Trophoblast cell (in vitro differentiated cells and primary cell): ENCODE results near the gene DLG2.
A peak's percentile ranks its signal among the peaks of the same experiment; 100 is the strongest.

Experiments used
- DNase-seq, 2 donors: peaks; one replicate each; pipeline ENCODE4 v3.0.0-alpha.2; 2016
- H2AFZ ChIP-seq: 2 replicates; pipeline ENCODE4 v1.6.1; 2013; ENCODE audit warnings: low read length, moderate library complexity, mild to moderate bottlenecking; ENCODE audit not compliant: insufficient read depth, poor library complexity
- H2AK5ac ChIP-seq: 2 replicates; pipeline ENCODE4 v1.6.1; 2013; ENCODE audit warnings: mild to moderate bottlenecking, low read length
- H2BK120ac ChIP-seq: 2 replicates; pipeline ENCODE4 v1.6.1; 2013; ENCODE audit warnings: low read length, mild to moderate bottlenecking, moderate library complexity; ENCODE audit not compliant: insufficient read depth, poor library complexity
- H2BK12ac ChIP-seq: 2 replicates; pipeline ENCODE4 v1.6.1; 2013; ENCODE audit warnings: mild to moderate bottlenecking, low read length, moderate library complexity
- H2BK5ac ChIP-seq: 2 replicates; pipeline ENCODE4 v1.6.1; 2013; ENCODE audit warnings: low read length, low read depth, moderate library complexity, mild to moderate bottlenecking; ENCODE audit not compliant: poor library complexity
- H3K14ac ChIP-seq: 2 replicates; pipeline ENCODE4 v1.6.1; 2013; ENCODE audit warnings: mild to moderate bottlenecking, low read length
- H3K18ac ChIP-seq: 2 replicates; pipeline ENCODE4 v1.6.1; 2013; ENCODE audit warnings: mild to moderate bottlenecking, low read length
- H3K23ac ChIP-seq: 2 replicates; pipeline ENCODE4 v1.6.1; 2013; ENCODE audit warnings: low read length
- H3K27ac ChIP-seq: 2 replicates; pipeline ENCODE4 v1.5.1; 2013; ENCODE audit warnings: low read depth, mild to moderate bottlenecking, inconsistent platforms, low read length, moderate library complexity
- H3K27me3 ChIP-seq: 2 replicates; pipeline ENCODE4 v1.6.1; 2013; ENCODE audit warnings: inconsistent platforms, mild to moderate bottlenecking, low read length, moderate library complexity; ENCODE audit not compliant: insufficient read depth
- H3K36me3 ChIP-seq, 2 experiments: 1 replicate in 1 of 2; 2 replicates in 1 of 2; pipeline ENCODE4 v1.6.1; 2013; ENCODE audit warnings: low read length in 2 of 2, mild to moderate bottlenecking in 2 of 2, moderate library complexity in 1 of 2; ENCODE audit not compliant: insufficient read depth in 2 of 2, control insufficient read depth in 1 of 2
- H3K4ac ChIP-seq: 2 replicates; pipeline ENCODE4 v1.6.1; 2013; ENCODE audit warnings: low read depth, mild to moderate bottlenecking, low read length, moderate library complexity
- H3K4me1 ChIP-seq, 2 experiments: 1 replicate in 1 of 2; 2 replicates in 1 of 2; pipeline ENCODE4 v1.6.1; 2013; ENCODE audit warnings: low read length in 2 of 2, mild to moderate bottlenecking in 2 of 2, moderate library complexity in 1 of 2; ENCODE audit not compliant: insufficient read depth in 2 of 2, control insufficient read depth in 1 of 2
- H3K4me2 ChIP-seq: 2 replicates; pipeline ENCODE4 v1.6.1; 2013; ENCODE audit warnings: inconsistent platforms, mild to moderate bottlenecking, low read length, moderate library complexity
- H3K4me3 ChIP-seq: 2 replicates; pipeline ENCODE4 v1.5.1; 2013; ENCODE audit warnings: mild to moderate bottlenecking, low read depth, low read length, inconsistent platforms
- H3K79me1 ChIP-seq: one replicate; pipeline ENCODE4 v1.6.1; 2013; ENCODE audit warnings: low read length
- H3K79me2 ChIP-seq: 2 replicates; pipeline ENCODE4 v1.6.1; 2013; ENCODE audit warnings: low read length, mild to moderate bottlenecking; ENCODE audit not compliant: control insufficient read depth, insufficient read depth, poor library complexity
- H3K9ac ChIP-seq: 2 replicates; pipeline ENCODE4 v1.6.1; 2013; ENCODE audit warnings: mild to moderate bottlenecking, low read length
- H3K9me3 ChIP-seq: 2 replicates; pipeline ENCODE4 v1.6.1; 2013; ENCODE audit warnings: low read depth, mild to moderate bottlenecking, control low read depth, inconsistent platforms, low read length; ENCODE audit not compliant: insufficient read depth
- H4K12ac ChIP-seq: 2 replicates; pipeline ENCODE4 v1.6.1; 2013; ENCODE audit warnings: low read depth, mild to moderate bottlenecking, low read length, moderate library complexity
- H4K8ac ChIP-seq: 2 replicates; pipeline ENCODE4 v1.6.1; 2013; ENCODE audit warnings: low read depth, mild to moderate bottlenecking, low read length, moderate library complexity
- H4K91ac ChIP-seq: one replicate; pipeline ENCODE4 v1.6.1; 2013; ENCODE audit warnings: low read depth, mild to moderate bottlenecking, low read length, moderate library complexity
- WGBS: extraction: QIAGEN DNeasy Blood & Tissue Kit; methylation state at CpG from one replicate; pipeline ENCODE4 v1.1.7; 2013; ENCODE audit warnings: missing lambda C conversion rate; ENCODE audit not compliant: insufficient read length, insufficient coverage; ENCODE audit errors: extremely low coverage; 5-methylcytosine and 5-hydroxymethylcytosine counted together

Gene DLG2

GRCh38 chr11:83720675-83721074, 1906.5 kb downstream of the DLG2 start:
- Histone ChIP-seq H3K27ac (no peak overlapping the region), H2BK12ac (peak overlapping the region; percentile 85), H3K27me3 (no peaks in the 10 kb centered on the region), H2BK5ac (no peak overlapping the region), H2AK5ac (no peak overlapping the region), H2AFZ (no peak overlapping the region), H2BK120ac (no peak overlapping the region), H3K18ac (no peak overlapping the region), H3K36me3 (no peaks in the 10 kb centered on the region), H4K91ac (no peak overlapping the region), H3K79me1 (peaks cover 2% of the 10 kb centered on the region), H3K23ac (no peak overlapping the region), H3K79me2 (no peaks in the 10 kb centered on the region), H3K9me3 (no peaks in the 10 kb centered on the region), H3K4ac (no peak overlapping the region), H3K9ac (no peak overlapping the region), H3K4me3 (no peak overlapping the region), H3K4me2 (no peak overlapping the region), H4K8ac (no peak overlapping the region), H3K4me1 (peaks cover 5 to 9% of the 10 kb centered on the region in 2 experiments), H4K12ac (no peak overlapping the region), H3K14ac (no peak overlapping the region)
- no CpG with 5 or more reads among the region's 2 CpGs for WGBS
- no peak for DNase-seq

DNA sequence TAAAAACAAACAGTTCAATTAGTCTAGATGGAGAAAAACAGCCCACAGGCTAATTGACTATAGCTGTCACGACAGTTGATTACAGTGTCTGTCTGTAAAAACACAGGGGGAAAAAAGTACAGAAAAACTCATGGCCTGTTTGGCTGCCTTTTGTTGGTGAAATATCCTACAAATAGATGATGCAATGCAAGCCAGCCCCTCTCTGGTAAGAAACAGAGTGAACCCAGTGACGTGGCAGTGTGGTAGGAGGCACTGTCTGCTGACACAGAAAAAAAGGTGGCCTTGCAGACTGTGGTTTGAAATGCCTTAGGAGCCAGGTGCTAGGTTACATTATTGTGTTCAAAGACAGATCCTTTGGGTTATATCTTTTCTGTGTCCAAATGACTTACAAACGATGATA, 1909.6 kb downstream of the DLG2 start:
- H3K36me3 ChIP-seq, result no peaks in the 10 kb centered on the region
- H3K4me3 ChIP-seq, result no peak overlapping the region
- no peak overlapping the region for H2AK5ac ChIP-seq
- no peak overlapping the region for H3K4ac ChIP-seq
- no peak overlapping the region for H4K8ac ChIP-seq
- no peak overlapping the region for H2BK12ac ChIP-seq
- H3K23ac ChIP-seq, result no peak overlapping the region
- H3K9ac ChIP-seq, result no peak overlapping the region
- H3K9me3 ChIP-seq, result no peaks in the 10 kb centered on the region
- peak overlapping the region; percentile 23 for H3K27ac ChIP-seq
- H3K27me3 ChIP-seq, result no peaks in the 10 kb centered on the region
- H3K4me1 ChIP-seq, result peaks cover 5% of the 10 kb centered on the region in 2 experiments
- no peak overlapping the region for H2AFZ ChIP-seq
- no peak overlapping the region for H3K4me2 ChIP-seq
- no peak overlapping the region for H4K12ac ChIP-seq
- no peaks in the 10 kb centered on the region for H3K79me1 ChIP-seq
- no peak overlapping the region for H2BK5ac ChIP-seq
- H3K18ac ChIP-seq, result no peak overlapping the region
- no peak overlapping the region for H3K14ac ChIP-seq
- DNase-seq, result no peak
- no peak overlapping the region for H4K91ac ChIP-seq
- no peak overlapping the region for H2BK120ac ChIP-seq
- WGBS, result no CpG with 5 or more reads among the region's 3 CpGs
- H3K79me2 ChIP-seq, result no peaks in the 10 kb centered on the region

DNA sequence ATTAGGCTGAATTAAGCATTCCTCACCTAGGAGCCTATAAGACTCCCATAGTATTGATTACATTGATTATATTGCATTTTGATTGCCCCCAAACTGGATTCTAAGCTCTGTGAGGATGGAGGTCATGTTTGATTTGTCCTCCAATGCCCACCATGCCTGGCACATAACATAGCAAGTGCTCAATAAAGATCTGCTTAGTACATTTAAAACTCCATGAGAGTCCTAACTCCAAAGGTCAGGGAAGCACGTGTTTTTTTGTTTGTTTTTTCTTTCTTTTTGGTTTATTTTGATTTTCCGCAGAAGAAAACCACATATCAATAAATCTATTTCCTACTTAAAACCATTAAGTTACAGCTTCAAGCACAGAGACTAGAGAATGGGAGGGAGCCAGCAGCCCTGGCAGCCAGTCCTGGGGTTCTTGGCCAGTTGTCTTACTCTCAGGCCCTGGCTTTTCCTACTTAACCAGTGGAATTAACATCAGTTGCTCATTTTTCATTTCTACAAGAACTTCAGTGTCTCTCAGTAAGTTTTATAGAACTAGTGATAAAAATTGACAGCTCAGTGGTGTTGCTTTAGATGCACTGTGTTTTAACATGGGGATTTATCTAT, 1911.1 kb downstream of the DLG2 start:
- no peak overlapping the region for H2AK5ac ChIP-seq
- no peak overlapping the region for H3K9ac ChIP-seq
- H3K23ac ChIP-seq, result no peak overlapping the region
- H4K91ac ChIP-seq, result no peak overlapping the region
- no peak for DNase-seq
- H2BK5ac ChIP-seq, result no peak overlapping the region
- no peak overlapping the region for H3K4me3 ChIP-seq
- no CpG with 5 or more reads among the region's 2 CpGs for WGBS
- H3K14ac ChIP-seq, result no peak overlapping the region
- H3K27me3 ChIP-seq, result no peaks in the 10 kb centered on the region
- H2BK12ac ChIP-seq, result no peak overlapping the region
- no peaks in the 10 kb centered on the region for H3K9me3 ChIP-seq
- H3K79me1 ChIP-seq, result no peaks in the 10 kb centered on the region
- no peak overlapping the region for H4K12ac ChIP-seq
- no peak overlapping the region for H3K4ac ChIP-seq
- H3K4me2 ChIP-seq, result no peak overlapping the region
- H3K18ac ChIP-seq, result no peak overlapping the region
- no peak overlapping the region for H2BK120ac ChIP-seq
- H3K36me3 ChIP-seq, result no peaks in the 10 kb centered on the region
- peaks cover 5% of the 10 kb centered on the region in 2 experiments for H3K4me1 ChIP-seq
- no peak overlapping the region for H4K8ac ChIP-seq
- no peaks in the 10 kb centered on the region for H3K79me2 ChIP-seq
- H3K27ac ChIP-seq, result no peak overlapping the region
- H2AFZ ChIP-seq, result no peak overlapping the region

DNA sequence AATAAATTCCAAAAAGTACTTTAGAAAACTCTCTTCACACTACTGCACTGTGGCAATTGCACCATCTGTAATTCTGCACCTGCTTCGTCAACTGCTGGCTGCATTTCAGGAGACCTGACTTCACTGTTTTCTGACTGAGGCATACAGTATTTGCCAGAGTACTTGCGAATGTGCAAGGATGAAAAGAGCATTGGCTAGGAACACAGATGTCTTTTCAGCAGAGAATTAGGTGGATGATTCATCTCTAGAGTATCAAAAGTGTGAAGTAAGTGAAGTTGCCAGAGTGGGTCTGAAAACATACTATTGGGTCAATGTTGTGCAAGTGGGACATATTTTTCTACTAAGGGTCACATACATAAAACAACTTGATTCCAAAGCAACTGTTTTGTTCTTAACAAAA, 1913.4 kb downstream of the DLG2 start:
- Histone ChIP-seq H3K4me3 (no peak overlapping the region), H3K9me3 (no peaks in the 10 kb centered on the region), H3K79me2 (no peaks in the 10 kb centered on the region), H4K8ac (no peak overlapping the region), H3K36me3 (no peaks in the 10 kb centered on the region), H2BK12ac (no peak overlapping the region), H3K79me1 (no peaks in the 10 kb centered on the region), H3K4me1 (peaks cover 4 to 5% of the 10 kb centered on the region in 2 experiments), H2BK120ac (no peak overlapping the region), H3K18ac (no peak overlapping the region), H3K23ac (no peak overlapping the region), H3K27ac (no peak overlapping the region), H3K4ac (no peak overlapping the region), H2BK5ac (no peak overlapping the region), H3K27me3 (no peaks in the 10 kb centered on the region), H4K91ac (no peak overlapping the region), H3K14ac (no peak overlapping the region), H3K9ac (no peak overlapping the region), H2AFZ (no peak overlapping the region), H2AK5ac (no peak overlapping the region), H3K4me2 (no peak overlapping the region), H4K12ac (no peak overlapping the region)
- DNase-seq, result no peak
- WGBS, result no CpG with 5 or more reads among the region's 2 CpGs
